Stomach (tissue), 9 donors: ENCODE data around the gene SPEG. TPM values are rescaled to one million over a fixed set of nuclear protein-coding genes. Genes with fewer than 3 reads are reported as not detected.
A peak's percentile ranks its signal among the peaks of the same experiment; 100 is the strongest.

ENCODE experiments used
- DNase-seq, 2 donors: peaks; one replicate each; pipeline versions ENCODE4 v3.0.0 to v3.0.0-alpha.2; 2013 to 2019
- H3K27ac ChIP-seq, 5 donors: fragments of 200-600 bp in 4 of 5; sonication (generic) in 4 of 5; one replicate each; pipeline ENCODE4 v1.5.1; 2013 to 2019; ENCODE audit warnings: mild to moderate bottlenecking in 1 of 5, moderate library complexity in 1 of 5
- H3K27me3 ChIP-seq, 3 donors: fragments of 200-600 bp; sonication (generic); one replicate each; pipeline ENCODE4 v1.5.1; 2017 to 2019; ENCODE audit warnings: mixed run types in 1 of 3
- H3K36me3 ChIP-seq, 4 donors: fragments of 200-600 bp; sonication (generic); 1 replicate in 3 of 4; 2 replicates in 1 of 4; pipeline ENCODE4 v1.5.1; 2016 to 2019
- H3K4me1 ChIP-seq, 4 donors: fragments of 200-600 bp; sonication (generic); one replicate each; pipeline ENCODE4 v1.5.1; 2016 to 2019
- H3K4me3 ChIP-seq, 4 donors: fragments of 200-600 bp; sonication (generic) in 3 of 4; one replicate each; pipeline ENCODE4 v1.5.1; 2016 to 2019; ENCODE audit warnings: mild to moderate bottlenecking in 1 of 4
- H3K9me3 ChIP-seq, 4 donors: fragments of 200-600 bp; sonication (generic); one replicate each; pipeline ENCODE4 v1.5.1; 2016 to 2019
- EP300 ChIP-seq: sonication (generic); formaldehyde crosslinking; IDR thresholded peaks from one replicate; pipeline ENCODE4 v1.6.1; 2017; ENCODE audit warnings: antibody characterized with exemption
- POLR2A ChIP-seq, 4 donors: fragments of 450-650 bp; IDR thresholded peaks; one replicate each; pipeline ENCODE4 v1.6.1; 2016; ENCODE audit warnings: antibody characterized with exemption in 4 of 4, control low read depth in 2 of 4, mild to moderate bottlenecking in 1 of 4, moderate library complexity in 1 of 4
- POLR2AphosphoS5 ChIP-seq, 3 donors: sonication (generic); formaldehyde crosslinking; IDR thresholded peaks; one replicate each; pipeline ENCODE4 v1.6.1; 2016; ENCODE audit warnings: antibody characterized with exemption in 3 of 3
- WGBS, 5 donors: extraction: QIAGEN DNeasy Blood & Tissue Kit in 3 of 5; methylation state at CpG; one replicate each; pipeline versions ENCODE4 v1.1.5 to v1.1.7; 2013 to 2018; 5-methylcytosine and 5-hydroxymethylcytosine counted together
- intact Hi-C: fragments of 100-400 bp; cut with DNase I; formaldehyde crosslinking; loops from one replicate; pipeline ENCODE4 v1.15.1; 2023; ENCODE audit warnings: low total_unique reads
- polyA plus RNA-seq, 3 donors: library from polyadenylated mRNA; stranded (reverse); fragments of 200-250 nt; gene quantifications; one replicate each; pipeline ENCODE4 v1.2.3, GENCODE V29; 2013
- total RNA-seq, 5 donors: library from RNA; depleted of rRNA; stranded (reverse); fragments of >200 nt; gene quantifications; one replicate each; pipeline versions ENCODE4 v1.1.0 to v1.2.3, GENCODE V29; 2014 to 2016
- TF ChIP-seq, protein P1 (sequence below), 7 experiments: fragments of 450-650 bp in 4 of 7; fragments of 200-600 bp in 3 of 7; sonication (generic) in 3 of 7; IDR thresholded peaks; one replicate each; pipeline ENCODE4 v1.5.1; 2016 to 2019; ENCODE audit warnings: antibody characterized with exemption in 7 of 7, control low read depth in 2 of 7, mild to moderate bottlenecking in 1 of 7
- donor health status: healthy with polysubstance abuse.
- donor health status: Bipolar disorder and iron deficiency.
- donor health status: healthy.

The SPEG gene
- total and polyA plus RNA-seq, 8 donors, result 7.4 to 106 (median 27.2) TPM

GRCh38 chr2:219475697-219476651 lies 41.3 kb downstream of the SPEG start:
- Histone ChIP-seq H3K27me3 (peaks cover 0 to 45% (median 8%) of the 10 kb centered on the region in 3 donors), H3K36me3 (peaks cover 0 to 50% (median 17%) of the 10 kb centered on the region in 4 donors), H3K4me1 (peaks cover 0 to 20% (median 9%) of the 10 kb centered on the region in 4 donors), H3K27ac (peak overlapping the region in 2 of 5 donors; percentile 36 to 56), H3K4me3 (peak overlapping the region in 1 of 4 donors; percentile 9), H3K9me3 (no peaks in the 10 kb centered on the region)
- TF ChIP-seq POLR2A (IDR thresholded peaks at IDR 0.05) (no peak), EP300 (no peak), POLR2AphosphoS5 (IDR thresholded peaks at IDR 0.05) (no peak)
- TF ChIP-seq, protein P1, sequence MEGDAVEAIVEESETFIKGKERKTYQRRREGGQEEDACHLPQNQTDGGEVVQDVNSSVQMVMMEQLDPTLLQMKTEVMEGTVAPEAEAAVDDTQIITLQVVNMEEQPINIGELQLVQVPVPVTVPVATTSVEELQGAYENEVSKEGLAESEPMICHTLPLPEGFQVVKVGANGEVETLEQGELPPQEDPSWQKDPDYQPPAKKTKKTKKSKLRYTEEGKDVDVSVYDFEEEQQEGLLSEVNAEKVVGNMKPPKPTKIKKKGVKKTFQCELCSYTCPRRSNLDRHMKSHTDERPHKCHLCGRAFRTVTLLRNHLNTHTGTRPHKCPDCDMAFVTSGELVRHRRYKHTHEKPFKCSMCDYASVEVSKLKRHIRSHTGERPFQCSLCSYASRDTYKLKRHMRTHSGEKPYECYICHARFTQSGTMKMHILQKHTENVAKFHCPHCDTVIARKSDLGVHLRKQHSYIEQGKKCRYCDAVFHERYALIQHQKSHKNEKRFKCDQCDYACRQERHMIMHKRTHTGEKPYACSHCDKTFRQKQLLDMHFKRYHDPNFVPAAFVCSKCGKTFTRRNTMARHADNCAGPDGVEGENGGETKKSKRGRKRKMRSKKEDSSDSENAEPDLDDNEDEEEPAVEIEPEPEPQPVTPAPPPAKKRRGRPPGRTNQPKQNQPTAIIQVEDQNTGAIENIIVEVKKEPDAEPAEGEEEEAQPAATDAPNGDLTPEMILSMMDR (IDR thresholded peaks at IDR 0.05), result peak in 5 of 7 experiments; percentile 56 to 87 (median 82)
- intact Hi-C loops, result loop anchor here (5.0 kb wide), 1 partner anchor 51 kb away; no protein-coding TSS in a partner anchor
- peak; percentile 80 to 90 for DNase-seq
- 25 to 37% (median 29%) methylated on average over 11 to 14 of the region's 14 CpGs for WGBS, 5 donors

- Histone ChIP-seq H3K4me3 (peak overlapping the region in 1 of 4 donors; percentile 9), H3K9me3 (no peaks in the 10 kb centered on the region)
Observed at GRCh38 chr2:219476652-219477151, 42.1 kb downstream of the SPEG start.

GRCh38 chr2:219477179-219477578 lies 42.5 kb downstream of the SPEG start:
- TF ChIP-seq POLR2A (IDR thresholded peaks at IDR 0.05) (no peak), POLR2AphosphoS5 (IDR thresholded peaks at IDR 0.05) (no peak), EP300 (no peak)
- TF ChIP-seq, protein P1 (IDR thresholded peaks at IDR 0.05), result no peak
- peak overlapping the region in 2 of 5 donors; percentile 36 to 56 for H3K27ac ChIP-seq
- intact Hi-C loops, result loop anchor here (5.0 kb wide), 1 partner anchor 50 kb away; no protein-coding TSS in a partner anchor
- 69 to 80% (median 74%) methylated on average over 10 to 13 of the region's 13 CpGs for WGBS, 5 donors
- H3K27me3 ChIP-seq, result peaks cover 0 to 49% (median 8%) of the 10 kb centered on the region in 3 donors
- peaks cover 0 to 45% (median 16%) of the 10 kb centered on the region in 4 donors for H3K36me3 ChIP-seq
- H3K4me3 ChIP-seq, result no peak overlapping the region
- DNase-seq, result no peak
- peaks cover 0 to 20% (median 9%) of the 10 kb centered on the region in 4 donors for H3K4me1 ChIP-seq
- no peaks in the 10 kb centered on the region for H3K9me3 ChIP-seq

More at GRCh38 chr2:219476652-219477151, 42.1 kb downstream of the SPEG start:
- Histone ChIP-seq H3K4me1 (peaks cover 0 to 20% (median 9%) of the 10 kb centered on the region in 4 donors), H3K27me3 (peaks cover 0 to 49% (median 8%) of the 10 kb centered on the region in 3 donors), H3K27ac (peak overlapping the region in 2 of 5 donors; percentile 36 to 56), H3K36me3 (peaks cover 0 to 48% (median 17%) of the 10 kb centered on the region in 4 donors)
- peak in 1 of 2 donors; percentile 76 for DNase-seq
- intact Hi-C loops, result loop anchor here (5.0 kb wide), 1 partner anchor 51 kb away; no protein-coding TSS in a partner anchor
- TF ChIP-seq POLR2A (IDR thresholded peaks at IDR 0.05) (no peak), POLR2AphosphoS5 (IDR thresholded peaks at IDR 0.05) (no peak), EP300 (no peak)
- TF ChIP-seq, protein P1 (IDR thresholded peaks at IDR 0.05), result no peak
- 5 to 13% (median 9%) methylated on average over 16 of the region's 16 CpGs for WGBS, 5 donors

GRCh38 chr2:219477815-219478214 lies 43.2 kb downstream of the SPEG start:
- no peak overlapping the region for H3K4me3 ChIP-seq
- H3K27ac ChIP-seq, result peak overlapping the region in 2 of 5 donors; percentile 20 to 56
- peaks cover 0 to 51% (median 14%) of the 10 kb centered on the region in 3 donors for H3K27me3 ChIP-seq
- no peaks in the 10 kb centered on the region for H3K9me3 ChIP-seq
- intact Hi-C loops, result loop anchor here (5.0 kb wide), 1 partner anchor 49 kb away; no protein-coding TSS in a partner anchor
- H3K4me1 ChIP-seq, result peaks cover 0 to 26% (median 9%) of the 10 kb centered on the region in 4 donors
- peak in 1 of 2 donors; percentile 51 for DNase-seq
- peaks cover 0 to 45% (median 16%) of the 10 kb centered on the region in 4 donors for H3K36me3 ChIP-seq
- 62 to 93% (median 88%) methylated on average over 11 to 15 of the region's 15 CpGs for WGBS, 5 donors
- TF ChIP-seq POLR2AphosphoS5 (IDR thresholded peaks at IDR 0.05), result no peak
- TF ChIP-seq EP300, result no peak
- TF ChIP-seq POLR2A (IDR thresholded peaks at IDR 0.05), result no peak
- TF ChIP-seq, protein P1 (IDR thresholded peaks at IDR 0.05), result no peak
